Measurements from ENCODE around the gene NCSTN. TPM values are rescaled to one million over a fixed set of nuclear protein-coding genes. Genes with fewer than 3 reads are reported as not detected.

Gene NCSTN
- total RNA-seq, 1 experiment from 2014 or later = 95.6 TPM

GRCh38 chr1:160351629-160352028 lies 8.4 kb downstream of the NCSTN start:
- no peak for DNase-seq (ENCODE audit: low read depth)

DNA sequence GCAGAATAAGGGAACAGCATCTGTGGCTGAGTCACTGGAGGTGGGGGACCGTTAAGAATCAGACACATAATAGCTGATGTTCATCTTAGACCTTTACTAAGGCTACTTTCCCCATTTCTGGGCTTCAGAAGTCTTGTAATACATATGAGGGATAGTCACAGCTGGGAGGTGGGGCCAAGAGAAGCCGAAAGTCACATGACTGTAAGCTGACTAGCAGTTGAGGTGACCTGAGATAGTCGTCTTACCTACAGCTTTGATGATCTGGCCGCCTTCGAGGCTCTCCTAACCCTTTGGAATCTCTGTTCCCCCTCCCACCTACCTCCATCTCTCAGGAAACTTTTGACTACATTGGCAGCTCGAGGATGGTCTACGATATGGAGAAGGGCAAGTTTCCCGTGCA lies 9.4 kb downstream of the NCSTN start:
- no peak for DNase-seq (ENCODE audit: low read depth)

GRCh38 chr1:160353223-160353622 lies 10.0 kb downstream of the NCSTN start:
- DNase-seq (ENCODE audit: low read depth) = peak; percentile 49

DNA sequence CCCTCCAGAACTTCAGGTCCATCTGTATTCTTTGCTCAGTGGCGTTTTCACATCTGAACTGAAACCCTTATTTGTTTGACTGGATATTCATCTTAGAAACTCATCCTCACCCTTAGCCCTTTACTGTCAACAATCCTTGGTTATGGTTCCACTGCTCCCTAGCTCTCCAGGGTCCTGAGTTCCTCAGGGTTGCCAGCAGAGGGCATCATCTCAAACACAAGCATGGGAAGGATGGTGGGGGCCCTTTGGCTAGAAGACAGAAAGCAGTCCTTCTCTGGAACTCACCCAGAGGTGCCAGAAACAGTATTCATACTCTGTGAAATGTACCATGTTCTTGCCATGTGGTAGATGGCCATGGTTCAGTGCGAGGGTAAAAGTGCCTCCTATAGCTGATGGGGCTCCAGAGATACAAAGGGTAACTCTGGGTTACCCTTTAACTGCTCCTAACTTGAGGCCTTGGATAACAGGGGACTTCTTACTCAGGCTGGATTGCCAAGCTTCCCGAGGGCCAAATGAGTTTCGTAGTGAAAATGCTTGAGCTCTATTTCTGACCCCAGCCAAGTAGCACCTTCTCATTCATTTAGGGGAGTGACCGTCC lies 11.3 kb downstream of the NCSTN start:
- DNase-seq (ENCODE audit: low read depth) = no peak

DNA sequence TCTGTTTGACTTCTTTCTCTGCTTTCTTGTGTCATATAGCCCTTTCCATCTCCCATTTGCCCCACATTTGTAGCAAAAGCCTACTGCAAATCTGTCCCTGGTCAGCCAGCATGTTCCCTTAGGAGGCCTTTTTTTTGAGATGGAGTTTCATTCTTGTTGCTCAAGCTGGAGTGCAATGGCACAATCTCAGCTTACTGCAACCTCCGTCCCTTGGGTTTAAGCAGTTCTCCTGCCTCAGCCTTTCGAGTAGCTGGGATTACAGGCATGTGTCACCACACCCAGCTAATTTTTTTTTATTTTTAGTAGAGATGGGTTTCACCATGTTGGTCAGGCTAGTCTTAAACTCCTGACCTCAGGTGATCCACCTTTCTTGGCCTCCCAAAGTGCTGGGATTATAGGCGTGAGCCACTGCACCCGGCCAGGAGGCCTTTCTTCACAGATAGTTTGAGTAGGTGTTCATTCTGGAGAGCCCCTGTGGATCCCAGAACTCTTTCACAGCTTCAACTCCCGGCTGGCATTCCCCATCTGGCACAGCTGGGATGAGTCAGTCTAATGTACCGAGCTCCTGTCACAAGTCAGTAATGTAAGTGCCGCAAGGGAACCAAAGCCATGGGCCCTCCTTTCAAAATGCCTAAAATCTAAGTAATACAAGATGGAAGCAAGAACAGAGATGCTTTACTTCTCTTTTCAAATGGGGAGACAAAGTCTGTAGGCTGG lies 14.3 kb downstream of the NCSTN start:
- DNase-seq (ENCODE audit: low read depth) = peak; percentile 37

- no peak for DNase-seq (ENCODE audit: low read depth)
These were observed 14.9 kb downstream of the NCSTN start for GRCh38 chr1:160358073-160358472.

DNA sequence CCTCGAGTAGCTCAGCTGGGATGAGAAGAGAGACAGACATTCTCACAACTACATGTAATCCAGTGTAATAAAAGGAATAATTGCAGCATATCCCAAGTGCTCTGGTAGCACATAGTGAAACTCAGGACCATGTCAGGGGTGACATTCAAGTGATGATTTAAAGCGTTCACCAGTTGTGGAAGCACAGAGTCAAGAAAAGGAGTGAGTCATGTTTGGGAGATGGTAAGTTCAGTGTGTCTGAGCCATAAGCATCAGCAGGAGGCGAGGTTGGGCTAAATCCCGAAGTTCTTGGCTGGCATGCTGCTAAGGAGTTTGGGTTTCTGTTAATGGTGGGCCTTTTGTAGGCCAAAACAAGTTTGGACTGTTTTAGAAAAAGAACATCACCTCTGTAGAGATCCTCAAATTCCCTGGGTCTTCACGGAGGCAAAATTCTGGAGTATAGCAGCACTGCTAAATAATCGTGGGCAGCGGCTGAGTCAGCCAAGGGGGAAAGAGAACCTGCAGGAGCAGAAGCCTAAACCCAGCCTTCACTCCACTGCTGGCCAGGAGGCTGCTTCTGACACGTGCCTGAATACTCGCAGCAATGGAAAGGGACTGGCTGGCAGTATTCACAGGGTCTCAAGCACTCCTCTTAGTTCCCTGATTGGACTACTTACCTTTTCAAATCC lies 16.5 kb downstream of the NCSTN start:
- peak; percentile 64 for DNase-seq (ENCODE audit: low read depth)

- no peak for DNase-seq (ENCODE audit: low read depth)
These were observed 17.1 kb downstream of the NCSTN start for GRCh38 chr1:160360227-160360695.

DNA sequence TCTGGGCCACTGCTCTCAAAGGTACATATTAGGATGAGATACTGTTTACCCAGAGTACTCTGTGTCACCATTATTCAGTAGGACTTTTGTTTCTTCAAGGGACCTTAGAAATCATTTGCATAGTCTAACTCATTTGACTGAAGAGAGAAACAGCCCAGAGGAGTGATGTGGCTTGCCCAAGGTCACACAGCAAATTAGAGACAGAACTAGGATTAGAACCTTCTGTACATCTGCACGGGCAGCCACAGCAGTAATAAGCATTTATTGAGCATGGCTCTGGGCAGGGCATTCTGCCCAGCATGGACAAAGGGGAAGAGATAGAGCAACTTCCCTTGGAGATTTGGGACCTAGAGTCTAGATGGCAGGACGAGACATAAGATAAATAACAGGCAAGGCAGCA lies 18.0 kb downstream of the NCSTN start:
- no peak for DNase-seq (ENCODE audit: low read depth)

DNA sequence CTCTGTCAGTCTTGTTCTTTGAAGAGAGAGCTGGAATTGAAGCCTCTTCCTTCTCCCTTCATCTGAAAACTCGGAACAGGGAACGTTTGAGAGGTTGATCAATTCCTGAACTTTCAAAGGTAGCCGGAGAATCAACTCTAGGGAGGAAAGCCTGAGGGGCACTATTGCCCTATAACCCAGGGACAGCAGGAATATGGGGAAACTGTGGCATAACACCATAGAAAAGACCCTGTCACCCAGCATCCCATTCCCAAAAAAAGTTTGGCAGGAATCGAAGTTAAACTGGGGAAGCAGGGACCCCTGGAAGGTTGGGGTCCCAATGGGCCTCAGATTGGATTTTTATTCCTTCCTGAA lies 18.6 kb downstream of the NCSTN start:
- no peak for DNase-seq (ENCODE audit: low read depth)

DNA sequence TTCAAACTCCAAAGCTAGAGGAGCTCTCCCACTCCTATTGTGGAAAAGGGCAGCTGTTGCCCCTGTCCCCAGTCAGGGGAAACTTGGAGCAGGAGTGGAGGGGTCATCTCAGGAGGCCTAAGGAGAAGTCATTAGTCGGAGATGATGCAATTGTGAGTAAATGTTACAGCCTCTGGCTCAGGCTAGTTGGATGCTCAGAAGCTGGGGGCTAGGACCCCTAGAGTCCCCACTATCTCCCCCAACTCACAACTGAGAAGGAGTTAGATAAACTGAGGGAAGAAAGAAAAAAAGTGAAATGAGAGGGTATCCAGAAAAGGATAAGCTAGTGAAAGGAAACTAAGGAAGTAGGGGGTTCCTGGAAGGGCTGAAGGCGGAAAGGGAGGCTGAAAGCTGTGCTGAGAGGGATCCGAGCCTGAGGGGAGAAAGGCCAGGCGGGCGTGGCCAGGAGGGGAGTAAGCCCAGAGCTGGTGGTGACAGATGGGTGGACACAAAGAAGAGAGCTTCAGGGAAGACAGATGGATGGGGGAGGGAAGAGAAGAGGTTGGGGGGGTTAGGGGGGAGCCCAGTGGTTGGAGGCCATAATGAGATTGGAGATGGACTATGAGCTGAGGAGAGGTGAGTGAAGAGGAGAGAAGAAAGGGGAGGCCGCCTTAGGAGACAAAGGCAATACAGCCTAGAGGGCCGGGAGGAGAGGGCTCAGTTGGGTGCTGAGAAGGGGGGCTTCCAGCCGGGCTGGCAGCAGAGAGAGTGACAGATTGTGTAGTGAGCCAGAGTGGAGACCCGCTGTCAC lies 19.2 kb downstream of the NCSTN start:
- DNase-seq (ENCODE audit: low read depth) = no peak

DNA sequence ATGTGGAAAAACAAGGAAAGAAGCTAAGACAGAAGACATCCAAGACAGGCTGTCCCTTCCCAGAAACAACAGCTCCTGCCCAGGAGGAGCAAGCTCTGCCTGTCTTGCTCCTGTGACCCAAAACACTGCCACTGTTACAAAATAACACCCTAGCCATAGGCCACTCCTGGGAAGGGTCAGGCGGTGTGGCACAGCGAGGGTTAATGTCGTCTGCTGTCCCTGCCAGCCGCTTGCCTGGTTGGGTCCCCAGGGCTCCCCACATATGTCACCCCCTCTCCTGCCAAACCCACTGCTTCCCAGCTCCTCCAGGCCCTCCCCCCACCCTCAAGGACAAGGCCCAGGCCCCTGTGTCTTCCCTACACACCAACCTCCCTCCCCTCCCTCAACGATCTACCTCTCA lies 19.8 kb downstream of the NCSTN start:
- DNase-seq (ENCODE audit: low read depth) = no peak

- no peak for DNase-seq (ENCODE audit: low read depth)
These were observed 21.0 kb downstream of the NCSTN start for GRCh38 chr1:160363951-160364735.

DNA sequence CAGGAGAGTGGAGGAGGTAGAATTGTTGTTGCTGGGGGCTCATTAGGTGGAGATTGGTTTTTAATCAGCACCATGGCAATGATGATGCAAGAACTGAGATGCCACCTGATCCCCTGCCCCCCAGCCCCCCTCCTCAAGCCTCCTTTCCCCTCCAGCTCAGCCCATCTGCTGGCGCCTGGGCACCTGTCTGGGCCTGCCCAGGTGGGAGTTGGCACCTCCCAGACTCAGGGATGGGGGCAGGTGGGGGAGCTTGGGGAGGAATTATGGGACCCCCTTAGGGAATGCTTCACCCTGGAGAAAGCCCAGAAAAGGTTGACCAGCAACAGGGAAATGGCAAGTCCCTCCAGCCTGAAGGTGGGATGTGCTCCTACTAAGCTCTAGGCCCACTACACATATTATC lies 22.1 kb downstream of the NCSTN start:
- no peak for DNase-seq (ENCODE audit: low read depth)

DNA sequence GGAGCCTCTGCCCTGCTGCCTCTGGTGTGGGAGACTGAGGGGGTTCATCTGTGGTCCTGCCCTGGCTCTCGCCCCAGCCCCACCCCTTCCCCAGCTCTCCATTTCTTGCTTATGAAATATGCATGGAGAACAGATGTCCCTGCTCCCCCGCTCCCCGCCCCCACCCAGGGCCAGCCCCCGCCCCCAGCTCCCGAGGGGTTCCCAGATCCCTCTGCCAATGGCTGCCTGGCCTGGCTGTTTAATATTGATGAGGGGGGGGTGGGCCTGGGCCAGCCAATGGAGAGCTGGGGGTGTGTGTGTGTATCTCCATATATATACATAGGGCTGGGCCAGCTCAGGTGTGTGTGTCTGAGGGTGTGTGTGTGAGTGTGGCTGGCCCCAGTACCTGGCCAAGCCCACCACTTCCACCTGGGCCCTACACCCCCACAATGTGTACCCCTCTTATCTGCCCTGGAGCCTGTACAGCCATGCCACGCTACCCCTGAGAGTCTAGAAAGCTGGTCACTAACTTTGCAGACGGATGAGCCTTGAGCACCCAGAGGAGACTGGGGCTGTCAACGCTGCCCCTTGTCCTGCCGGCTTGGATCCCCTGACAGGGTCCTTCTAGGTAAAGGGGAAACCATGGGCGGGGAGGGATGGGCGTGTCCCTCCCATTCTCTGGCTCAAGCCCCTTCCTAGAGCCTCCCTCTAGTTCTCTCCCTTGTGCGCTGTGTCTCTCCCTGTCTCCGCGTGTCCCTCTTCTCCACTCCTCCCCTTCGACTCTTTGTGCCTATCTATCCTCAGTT lies 23.7 kb downstream of the NCSTN start, which contains the start of gene NHLH1:
NHLH1 (plus strand) TSS at position 341 of the 785 bp plus-strand sequence. CDS start 3,661 bp downstream, outside the sequence.
- no peak for DNase-seq (ENCODE audit: low read depth)

DNA sequence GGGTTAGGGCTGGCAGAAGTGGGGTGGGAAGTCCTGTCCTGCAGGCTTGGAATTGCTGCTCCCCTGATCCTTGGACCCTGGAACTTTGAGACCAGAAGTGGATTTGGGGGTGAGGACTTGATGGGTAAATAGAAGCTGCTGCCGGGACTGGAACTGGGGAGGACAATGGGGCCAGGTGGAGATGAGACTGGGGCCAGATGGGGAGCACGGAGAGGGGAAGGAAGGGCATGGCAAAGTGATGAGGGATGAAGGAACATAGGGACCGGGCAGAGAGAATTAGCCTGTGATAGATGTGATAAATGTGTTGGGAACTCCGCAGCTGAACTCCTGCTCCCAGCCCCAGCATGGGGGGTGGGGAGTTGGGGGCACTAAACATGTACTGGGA lies 24.3 kb downstream of the NCSTN start:
- no peak for DNase-seq (ENCODE audit: low read depth)

DNA sequence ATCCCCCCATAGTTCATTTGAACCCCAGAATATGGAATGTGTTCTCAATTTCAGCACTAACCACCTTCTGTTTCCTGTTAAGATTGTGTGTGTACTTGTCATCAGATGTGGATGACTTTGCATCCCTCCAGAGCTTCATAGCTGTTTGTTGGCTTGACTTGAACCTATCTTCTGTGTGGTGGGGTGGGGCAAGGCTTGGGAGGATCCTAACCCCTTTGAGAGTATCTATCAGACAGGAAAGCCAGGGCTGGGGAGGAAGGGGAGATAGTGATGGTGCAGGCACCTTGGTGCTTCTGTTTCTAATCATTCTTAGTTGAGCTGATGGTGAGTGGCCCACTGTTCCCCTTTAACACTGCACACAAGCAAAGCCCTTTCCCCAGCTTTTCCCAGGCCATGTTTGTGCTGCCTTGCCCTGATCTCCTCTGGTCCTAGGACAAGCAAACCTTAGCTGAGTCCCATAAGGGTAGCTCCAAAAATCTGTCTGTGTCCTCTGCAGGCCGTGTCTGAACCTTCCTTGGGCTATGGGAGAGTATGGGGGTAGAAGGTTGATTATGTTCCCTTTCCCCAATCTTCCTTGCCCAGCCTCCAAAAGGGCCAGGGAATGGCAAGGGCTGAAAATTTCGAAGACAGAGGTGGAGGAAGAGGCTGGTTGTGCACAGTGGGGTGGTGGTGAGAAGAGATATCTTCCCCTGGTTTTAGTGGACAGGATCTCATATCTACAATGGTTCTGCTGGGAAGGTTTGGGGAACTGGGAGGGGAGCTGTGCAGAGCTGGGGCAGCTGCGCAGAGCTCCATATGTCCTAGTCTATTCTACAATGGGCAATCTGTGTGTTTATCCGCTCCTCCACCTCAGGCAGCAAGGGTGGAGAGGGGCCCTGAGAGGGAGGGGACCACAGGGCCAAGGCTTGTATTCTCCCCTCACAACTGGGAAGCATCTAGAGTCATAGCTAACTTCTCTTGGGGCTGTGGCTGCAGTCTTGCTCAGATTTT lies 25.0 kb downstream of the NCSTN start:
- DNase-seq (ENCODE audit: low read depth) = no peak

DNA sequence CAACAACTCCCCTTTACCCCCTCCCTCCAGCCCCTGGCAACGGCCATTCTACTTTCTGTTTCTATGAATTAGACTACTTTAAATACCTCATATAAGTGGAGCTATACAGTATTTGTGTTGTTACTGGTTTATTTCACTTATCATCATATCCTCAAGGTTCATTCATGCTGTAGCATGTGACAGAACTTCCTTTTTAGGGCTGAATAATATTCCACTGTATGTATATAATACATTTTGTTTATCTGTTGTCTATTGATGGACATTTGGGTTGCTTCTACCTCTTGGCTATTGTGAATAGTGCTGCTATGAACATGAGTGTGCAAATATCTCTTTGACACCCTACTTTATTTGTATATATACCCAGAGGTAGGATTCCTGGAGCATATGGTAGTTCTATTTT lies 25.9 kb downstream of the NCSTN start:
- no peak for DNase-seq (ENCODE audit: low read depth)
